SK-N-MC (cell line): Measurements from ENCODE around the gene GATAD2A.

Source experiments
- EZH2 ChIP-seq: fragments of 200-600 bp; sonication (generic); IDR thresholded peaks from one replicate; pipeline ENCODE4 v1.6.1; 2017; ENCODE audit warnings: antibody characterized with exemption
- FOXP2 ChIP-seq: optimal IDR thresholded peaks from 2 replicates; pipeline ENCODE3; 2011; ENCODE audit warnings: mild to moderate bottlenecking, moderate library complexity; ENCODE audit not compliant: insufficient read depth; ENCODE audit errors: extremely low read length, control extremely low read depth
- POLR2AphosphoS5 ChIP-seq: IDR thresholded peaks from 2 replicates; pipeline ENCODE4 v1.6.1; 2012; ENCODE audit warnings: mild to moderate bottlenecking, low read depth, low read length, borderline replicate concordance

GRCh38 chr19:19475015-19475765 is 69.7 kb downstream of the GATAD2A start:
- TF ChIP-seq POLR2AphosphoS5 (no peak; the same call in 1 of the 2 replicates), EZH2 (no peak), FOXP2 (no peak)
